B cell (primary cell): ENCODE measurements around the gene UPK3A.
"Not testable (repeated sequence)": the region's sequence is repeated elsewhere in the genome, so short reads cannot be mapped to it uniquely, and the experiment has no call there.

Source experiments
- EZH2 ChIP-seq: IDR thresholded peaks from 2 replicates; pipeline ENCODE4 v1.6.1; 2012; ENCODE audit warnings: borderline replicate concordance, low read depth, mild to moderate bottlenecking, moderate library complexity, low read length; ENCODE audit not compliant: insufficient read depth, poor library complexity, severe bottlenecking
- TF ChIP-seq, protein P1 (sequence below): fragments of 200-600 bp; IDR thresholded peaks from one replicate; pipeline ENCODE4 v1.8.0; 2022; ENCODE audit warnings: antibody characterized with exemption, mild to moderate bottlenecking

DNA sequence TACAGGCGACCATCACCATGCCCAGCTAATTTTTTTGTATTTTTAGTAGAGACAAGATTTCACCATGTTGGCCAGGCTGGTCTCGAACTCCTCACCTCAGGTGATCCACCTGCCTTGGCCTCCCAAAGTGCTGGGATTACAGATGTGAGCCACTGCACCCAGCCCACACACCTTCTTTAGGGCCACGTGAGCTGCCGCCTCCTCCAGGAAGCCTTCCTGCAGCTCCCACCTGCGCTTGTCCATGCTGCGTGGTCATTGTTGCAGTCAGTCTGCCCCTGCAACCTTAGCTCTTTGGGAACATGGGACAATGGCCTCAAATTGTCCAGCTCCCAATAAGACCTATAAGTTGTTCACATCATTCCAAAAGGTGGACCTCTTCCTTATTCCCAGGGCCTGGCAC, 10.3 kb downstream of the UPK3A start:
- TF ChIP-seq, protein P1, sequence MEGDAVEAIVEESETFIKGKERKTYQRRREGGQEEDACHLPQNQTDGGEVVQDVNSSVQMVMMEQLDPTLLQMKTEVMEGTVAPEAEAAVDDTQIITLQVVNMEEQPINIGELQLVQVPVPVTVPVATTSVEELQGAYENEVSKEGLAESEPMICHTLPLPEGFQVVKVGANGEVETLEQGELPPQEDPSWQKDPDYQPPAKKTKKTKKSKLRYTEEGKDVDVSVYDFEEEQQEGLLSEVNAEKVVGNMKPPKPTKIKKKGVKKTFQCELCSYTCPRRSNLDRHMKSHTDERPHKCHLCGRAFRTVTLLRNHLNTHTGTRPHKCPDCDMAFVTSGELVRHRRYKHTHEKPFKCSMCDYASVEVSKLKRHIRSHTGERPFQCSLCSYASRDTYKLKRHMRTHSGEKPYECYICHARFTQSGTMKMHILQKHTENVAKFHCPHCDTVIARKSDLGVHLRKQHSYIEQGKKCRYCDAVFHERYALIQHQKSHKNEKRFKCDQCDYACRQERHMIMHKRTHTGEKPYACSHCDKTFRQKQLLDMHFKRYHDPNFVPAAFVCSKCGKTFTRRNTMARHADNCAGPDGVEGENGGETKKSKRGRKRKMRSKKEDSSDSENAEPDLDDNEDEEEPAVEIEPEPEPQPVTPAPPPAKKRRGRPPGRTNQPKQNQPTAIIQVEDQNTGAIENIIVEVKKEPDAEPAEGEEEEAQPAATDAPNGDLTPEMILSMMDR: not testable (repeated sequence)
- not testable (repeated sequence) for TF ChIP-seq EZH2
